Spinal cord (tissue), 10 donors: ENCODE results near the gene RND1. TPM values are rescaled to one million over a fixed set of nuclear protein-coding genes. Genes with fewer than 3 reads are reported as not detected.
"Not testable (repeated sequence)": the region's sequence is repeated elsewhere in the genome, so short reads cannot be mapped to it uniquely, and the experiment has no call there.

Experiments used
- DNase-seq, 6 donors: peaks; one replicate each; pipeline versions ENCODE4 v3.0.0 to v3.0.0-alpha.2; 2013 to 2015; ENCODE audit warnings: low spot score in 6 of 6, low read depth in 4 of 6
- H3K27ac ChIP-seq: one replicate; pipeline ENCODE4 v1.5.1; 2013; ENCODE audit warnings: low read depth, low read length, control low read depth
- H3K27me3 ChIP-seq: one replicate; pipeline ENCODE4 v1.6.1; 2013; ENCODE audit warnings: low read length; ENCODE audit not compliant: control insufficient read depth, insufficient read depth
- H3K36me3 ChIP-seq: one replicate; pipeline ENCODE4 v1.6.1; 2013; ENCODE audit warnings: low read length; ENCODE audit not compliant: control insufficient read depth, insufficient read depth
- H3K4me1 ChIP-seq: one replicate; pipeline ENCODE4 v1.6.1; 2013; ENCODE audit warnings: low read length; ENCODE audit not compliant: control insufficient read depth, insufficient read depth
- H3K4me3 ChIP-seq: one replicate; pipeline ENCODE4 v1.5.1; 2013; ENCODE audit warnings: low read depth, low read length, control low read depth
- H3K9me3 ChIP-seq: one replicate; pipeline ENCODE4 v1.6.1; 2013; ENCODE audit warnings: low read length; ENCODE audit not compliant: control insufficient read depth, insufficient read depth
- WGBS: methylation state at CpG from one replicate; pipeline ENCODE4 v1.1.5; 2013; ENCODE audit warnings: missing lambda C conversion rate; ENCODE audit not compliant: insufficient coverage; 5-methylcytosine and 5-hydroxymethylcytosine counted together
- polyA plus RNA-seq, 2 donors: library from polyadenylated mRNA; unstranded; fragments of 120-200 nt; gene quantifications; one replicate each; pipeline ENCODE4 v1.2.1, GENCODE V29; 2013; ENCODE audit not compliant: insufficient read length in 2 of 2
- total RNA-seq, 2 donors: library from RNA; depleted of rRNA in 1 of 2; stranded (reverse); fragments of 120-200 nt in 1 of 2; fragments of >200 nt in 1 of 2; gene quantifications; one replicate each; pipeline versions ENCODE4 v1.2.3 to v1.2.4, GENCODE V29; 2013 to 2014
- donor health status: healthy.

RND1 gene
- total and polyA plus RNA-seq, 4 donors = 8.5 to 45.8 (median 28.4) TPM

- H3K27me3 ChIP-seq = no peaks in the 10 kb centered on the region
- H3K36me3 ChIP-seq = peaks cover 51% of the 10 kb centered on the region
- H3K4me3 ChIP-seq = no peak overlapping the region
- no peak for DNase-seq
- H3K4me1 ChIP-seq = peaks cover 24% of the 10 kb centered on the region
- no peaks in the 10 kb centered on the region for H3K9me3 ChIP-seq
- WGBS = 83% methylated on average over 7 of the region's 8 CpGs
- H3K27ac ChIP-seq = no peak overlapping the region
Observed at GRCh38 chr12:48858043-48858442, 7.6 kb downstream of the RND1 start.

- no peak for DNase-seq
- peaks cover 21% of the 10 kb centered on the region for H3K4me1 ChIP-seq
- H3K27me3 ChIP-seq = no peaks in the 10 kb centered on the region
- no peaks in the 10 kb centered on the region for H3K9me3 ChIP-seq
- WGBS = no CpG with 5 or more reads among the region's 13 CpGs
- H3K27ac ChIP-seq = no peak overlapping the region
- peaks cover 51% of the 10 kb centered on the region for H3K36me3 ChIP-seq
- no peak overlapping the region for H3K4me3 ChIP-seq
Observed at GRCh38 chr12:48857278-48857994, 8.2 kb downstream of the RND1 start.

- H3K27ac ChIP-seq = no peak overlapping the region
- DNase-seq = no peak
- no peaks in the 10 kb centered on the region for H3K27me3 ChIP-seq
- WGBS = no CpG with 5 or more reads among the region's 2 CpGs
- peaks cover 12% of the 10 kb centered on the region for H3K4me1 ChIP-seq
- no peak overlapping the region for H3K4me3 ChIP-seq
- no peaks in the 10 kb centered on the region for H3K9me3 ChIP-seq
- H3K36me3 ChIP-seq = peaks cover 48% of the 10 kb centered on the region
Observed at GRCh38 chr12:48856379-48856778, 9.3 kb downstream of the RND1 start.

GRCh38 chr12:48854932-48855331 is 10.7 kb downstream of the RND1 start:
- not testable (repeated sequence) for H3K27me3 ChIP-seq, H3K27ac ChIP-seq, H3K9me3 ChIP-seq, H3K4me3 ChIP-seq, DNase-seq
- peaks cover 13% of the 10 kb centered on the region for H3K4me1 ChIP-seq
- peaks cover 34% of the 10 kb centered on the region for H3K36me3 ChIP-seq
- WGBS = 100% methylated on average over 1 of the region's 10 CpGs

GRCh38 chr12:48854488-48854887 is 11.2 kb downstream of the RND1 start:
- no peaks in the 10 kb centered on the region for H3K9me3 ChIP-seq
- H3K4me3 ChIP-seq = no peak overlapping the region
- 100% methylated on average over 3 of the region's 4 CpGs for WGBS
- no peak overlapping the region for H3K27ac ChIP-seq
- peaks cover 13% of the 10 kb centered on the region for H3K4me1 ChIP-seq
- no peaks in the 10 kb centered on the region for H3K27me3 ChIP-seq
- DNase-seq = no peak
- peaks cover 37% of the 10 kb centered on the region for H3K36me3 ChIP-seq

DNA sequence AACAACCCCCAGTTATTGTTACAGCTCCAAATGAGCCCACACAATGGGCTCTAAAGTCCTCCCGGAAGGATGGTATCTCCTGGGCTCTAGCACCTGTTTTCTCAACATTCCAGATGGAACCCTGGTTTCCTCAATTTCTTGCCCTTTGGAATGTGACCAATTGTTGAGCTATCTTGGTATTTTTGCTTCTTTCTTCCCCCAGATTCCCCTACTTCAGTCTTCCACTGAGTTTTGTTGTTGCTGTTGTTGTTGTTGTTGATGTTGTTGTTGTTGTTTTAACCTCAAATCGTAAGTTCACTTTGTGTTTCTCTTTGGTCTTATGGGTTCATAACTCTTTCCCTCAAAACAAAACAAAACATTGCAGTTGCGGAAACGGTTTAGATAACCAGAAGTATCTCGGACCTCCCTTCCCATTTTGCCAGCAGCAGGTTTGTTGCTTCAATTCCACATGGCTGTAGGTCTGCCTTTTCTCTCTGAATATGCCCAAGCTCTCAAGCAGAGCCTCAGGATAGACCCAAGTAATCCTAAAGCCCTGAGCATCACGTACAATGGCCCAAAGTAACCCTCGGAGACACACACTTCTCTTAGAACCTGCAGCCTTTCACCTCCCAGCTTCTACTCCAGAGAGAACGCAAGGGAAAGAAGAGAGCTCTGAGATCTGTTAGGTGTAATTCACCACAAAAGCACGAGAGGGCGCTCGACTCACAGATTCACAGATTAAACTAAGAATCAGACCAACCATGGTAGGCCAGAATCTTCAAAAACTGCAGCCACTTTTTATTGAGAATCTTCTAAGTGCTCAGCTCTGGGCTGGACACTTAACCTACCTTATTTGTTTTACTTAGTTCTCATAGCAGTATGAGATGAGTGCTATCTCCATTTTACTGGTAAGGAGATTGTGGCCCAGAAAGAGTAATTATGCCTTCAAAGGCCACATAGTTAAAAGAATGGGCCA is 12.7 kb downstream of the RND1 start:
- Histone ChIP-seq H3K4me3 (peak overlapping the region; percentile 91), H3K9me3 (no peaks in the 10 kb centered on the region), H3K4me1 (peaks cover 13% of the 10 kb centered on the region), H3K36me3 (peaks cover 37% of the 10 kb centered on the region), H3K27ac (peak overlapping the region; percentile 73), H3K27me3 (no peaks in the 10 kb centered on the region)
- 22% methylated on average over 4 of the region's 11 CpGs for WGBS
- peak; percentile 88 to 98 (median 94) for DNase-seq

- no peaks in the 10 kb centered on the region for H3K27me3 ChIP-seq
- H3K4me1 ChIP-seq = peaks cover 9% of the 10 kb centered on the region
- peak; percentile 88 to 99 (median 95) for DNase-seq
- peak within 1 kb of the TSS; percentile 91 for H3K4me3 ChIP-seq
- peaks cover 29% of the 10 kb centered on the region for H3K36me3 ChIP-seq
- H3K9me3 ChIP-seq = no peaks in the 10 kb centered on the region
- 0% methylated on average over 40 of the region's 53 CpGs for WGBS
- H3K27ac ChIP-seq = peak within 1 kb of the TSS; percentile 73
Observed at GRCh38 chr12:48851883-48852733, 13.6 kb downstream of the RND1 start, which contains the start of gene DDX23. Gene DDX23, minus strand, starts transcription at chr12:48852163. Its CDS starts 6,381 bp downstream, at chr12:48845782.

DNA sequence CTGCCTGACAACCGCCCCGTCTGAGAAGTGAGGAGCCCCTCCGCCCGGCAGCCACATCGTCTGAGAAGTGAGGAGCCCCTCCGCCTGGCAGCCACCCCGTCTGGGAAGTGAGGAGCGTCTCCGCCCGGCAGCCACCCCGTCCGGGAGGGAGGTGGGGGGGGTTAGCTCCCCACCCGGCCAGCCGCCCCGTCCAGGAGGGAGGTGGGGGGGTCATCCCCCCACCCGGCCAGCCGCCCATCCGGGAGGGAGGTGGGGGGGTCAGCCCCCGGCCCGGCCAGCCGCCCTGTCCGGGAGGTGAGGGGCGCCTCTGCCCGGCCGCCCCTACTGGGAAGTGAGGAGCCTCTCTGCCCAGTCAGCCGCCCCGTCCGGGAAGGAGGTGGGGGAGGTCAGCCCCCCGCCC is 23.6 kb downstream of the RND1 start:
- not testable (repeated sequence) for H3K4me1 ChIP-seq, H3K4me3 ChIP-seq, H3K27ac ChIP-seq, H3K27me3 ChIP-seq, H3K9me3 ChIP-seq, DNase-seq
- WGBS = 100% methylated on average over 3 of the region's 29 CpGs
- H3K36me3 ChIP-seq = peaks cover 68% of the 10 kb centered on the region

DNA sequence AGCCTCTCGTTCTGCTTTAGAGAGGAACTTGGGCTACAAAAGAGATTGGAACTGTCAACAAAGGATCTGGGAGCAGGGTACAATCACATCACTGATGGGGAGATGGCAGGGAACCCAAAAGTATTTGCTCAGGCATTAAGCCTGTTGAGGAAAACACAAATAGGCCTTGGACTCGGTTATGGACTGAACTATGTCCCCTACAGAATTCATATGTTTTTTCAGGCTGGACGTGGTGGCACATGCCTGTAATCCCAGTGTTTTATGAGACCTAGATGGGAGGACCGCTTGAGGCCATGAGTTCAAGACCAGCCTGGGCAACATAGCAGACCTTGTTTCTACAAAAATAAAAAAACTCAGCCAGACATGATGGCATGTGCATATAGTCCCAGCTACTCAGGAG is 27.6 kb downstream of the RND1 start:
- peaks cover 74% of the 10 kb centered on the region for H3K36me3 ChIP-seq
- no peaks in the 10 kb centered on the region for H3K4me1 ChIP-seq
- 80% methylated on average over 1 of the region's 4 CpGs for WGBS

More for the DNA sequence above, 27.6 kb downstream of the RND1 start:
- Histone ChIP-seq H3K4me3 (no peak overlapping the region), H3K27me3 (no peaks in the 10 kb centered on the region), H3K27ac (no peak overlapping the region), H3K9me3 (no peaks in the 10 kb centered on the region)
- no peak for DNase-seq
